Neural cell (in vitro differentiated cells): ENCODE measurements around the gene CCL28. TPM values are rescaled to one million over a fixed set of nuclear protein-coding genes. Genes with fewer than 3 reads are reported as not detected.
"Not testable (repeated sequence)": the region's sequence is repeated elsewhere in the genome, so short reads cannot be mapped to it uniquely, and the experiment has no call there.

Experiments
- H2AFZ ChIP-seq: fragments of 200-600, 300-800 bp; sonication (generic), shearing (Covaris generic); 2 replicates; pipeline ENCODE4 v1.6.0; 2014; ENCODE audit warnings: low read depth, mild to moderate bottlenecking, antibody characterized with exemption, low read length, moderate library complexity
- H3F3A ChIP-seq: fragments of 200-600 bp; shearing (Covaris generic); 2 replicates; pipeline ENCODE4 v1.6.1; 2016; ENCODE audit warnings: mild to moderate bottlenecking, moderate library complexity, mixed read lengths, antibody characterized with exemption, low read length; ENCODE audit not compliant: insufficient read depth, poor library complexity, severe bottlenecking
- H3K27ac ChIP-seq: fragments of 200-600, 300-800 bp; sonication (generic), shearing (Covaris generic); 2 replicates; pipeline ENCODE4 v1.5.1; 2014; ENCODE audit warnings: mild to moderate bottlenecking, low read length, moderate library complexity
- H3K27me3 ChIP-seq: fragments of 300-800, 200-600 bp; sonication (generic), shearing (Covaris generic); 2 replicates; pipeline ENCODE4 v1.6.0; 2014; ENCODE audit warnings: mild to moderate bottlenecking, low read depth, low read length, moderate library complexity; ENCODE audit not compliant: insufficient read depth
- H3K36me3 ChIP-seq: fragments of 300-800, 200-600 bp; sonication (generic), shearing (Covaris generic); 2 replicates; pipeline ENCODE4 v1.5.1; 2014; ENCODE audit warnings: mild to moderate bottlenecking, antibody characterized with exemption, low read length, moderate library complexity; ENCODE audit not compliant: insufficient read depth
- H3K4me2 ChIP-seq: fragments of 300-800, 200-600 bp; sonication (generic), shearing (Covaris generic); 2 replicates; pipeline ENCODE4 v1.6.0; 2014; ENCODE audit warnings: mild to moderate bottlenecking, low read length
- H3K4me3 ChIP-seq: fragments of 300-800, 200-600 bp; sonication (generic), shearing (Covaris generic); 2 replicates; pipeline ENCODE4 v1.5.1; 2014; ENCODE audit warnings: mild to moderate bottlenecking, low read length, moderate library complexity
- H3K79me2 ChIP-seq: fragments of 200-600 bp; shearing (Covaris generic); replicated peaks from 2 replicates; pipeline ENCODE4 v1.6.0; 2014; ENCODE audit warnings: mild to moderate bottlenecking, low read length, moderate library complexity; ENCODE audit not compliant: insufficient read depth
- H3K9ac ChIP-seq: fragments of 300-800, 200-600 bp; sonication (generic), shearing (Covaris generic); 2 replicates; pipeline ENCODE4 v1.6.1; 2016; ENCODE audit warnings: mild to moderate bottlenecking, low read length, mixed read lengths
- H3K9me2 ChIP-seq: fragments of 200-600 bp; shearing (Covaris generic); 2 replicates; pipeline ENCODE4 v1.6.1; 2016; ENCODE audit warnings: mild to moderate bottlenecking, low read length, mixed read lengths; ENCODE audit not compliant: insufficient read depth
- H3K9me3 ChIP-seq: fragments of 200-600, 300-800 bp; sonication (generic), shearing (Covaris generic); 2 replicates; pipeline ENCODE4 v1.6.1; 2016; ENCODE audit warnings: mild to moderate bottlenecking, mixed run types, low read length, moderate library complexity, mixed read lengths
- H4K20me1 ChIP-seq: fragments of 200-600 bp; shearing (Covaris generic); 2 replicates; pipeline ENCODE4 v1.6.1; 2016; ENCODE audit warnings: mild to moderate bottlenecking, mixed run types; ENCODE audit not compliant: insufficient read depth
- EP300 ChIP-seq: fragments of 450-650 bp; conservative IDR thresholded peaks from 2 replicates; pipeline ENCODE4 v1.6.1; 2014; ENCODE audit warnings: antibody characterized with exemption, mild to moderate bottlenecking, moderate library complexity; ENCODE audit not compliant: poor library complexity, severe bottlenecking
- EZH2 ChIP-seq: fragments of 200-600, 300-800 bp; shearing (Covaris generic), sonication (generic); IDR thresholded peaks from 2 replicates; pipeline ENCODE4 v1.6.1; 2014; ENCODE audit warnings: antibody characterized with exemption, low read length, borderline replicate concordance, mild to moderate bottlenecking; ENCODE audit not compliant: insufficient read depth, poor library complexity, severe bottlenecking
- MXI1 ChIP-seq: fragments of 450-650 bp; conservative IDR thresholded peaks from 2 replicates; pipeline ENCODE4 v1.6.1; 2014; ENCODE audit warnings: antibody characterized with exemption, mild to moderate bottlenecking; ENCODE audit not compliant: poor library complexity, severe bottlenecking
- POLR2AphosphoS5 ChIP-seq: IDR thresholded peaks from 2 replicates; pipeline ENCODE4 v1.6.1; 2012
- RAD21 ChIP-seq: fragments of 450-650 bp; conservative IDR thresholded peaks from 2 replicates; pipeline ENCODE4 v1.6.1; 2014; ENCODE audit warnings: antibody characterized with exemption, mild to moderate bottlenecking, moderate library complexity
- SMC3 ChIP-seq: fragments of 450-650 bp; conservative IDR thresholded peaks from 2 replicates; pipeline ENCODE4 v1.6.1; 2014; ENCODE audit warnings: antibody characterized with exemption, mild to moderate bottlenecking, moderate library complexity; ENCODE audit not compliant: poor library complexity
- TAF1 ChIP-seq: IDR thresholded peaks from 2 replicates; pipeline ENCODE4 v1.6.1; 2012; ENCODE audit warnings: low read depth
- polyA plus RNA-seq: library from polyadenylated mRNA; depleted of rRNA; stranded (reverse); fragments of >200 nt; gene quantifications from 2 replicates; pipeline ENCODE4 v1.2.3, GENCODE V29; 2014
- TF ChIP-seq, protein P1 (sequence below): fragments of 450-650 bp; IDR thresholded peaks from 2 replicates; pipeline ENCODE4 v1.5.1; 2014; ENCODE audit warnings: antibody characterized with exemption, mild to moderate bottlenecking, moderate library complexity; ENCODE audit not compliant: poor library complexity, severe bottlenecking
- TF ChIP-seq, protein P2 (sequence below): IDR thresholded peaks from 2 replicates; pipeline ENCODE4 v1.6.1; 2012; ENCODE audit warnings: borderline replicate concordance

The CCL28 gene
- polyA plus RNA-seq, 1 donor from 2014 or later: not detected

DNA sequence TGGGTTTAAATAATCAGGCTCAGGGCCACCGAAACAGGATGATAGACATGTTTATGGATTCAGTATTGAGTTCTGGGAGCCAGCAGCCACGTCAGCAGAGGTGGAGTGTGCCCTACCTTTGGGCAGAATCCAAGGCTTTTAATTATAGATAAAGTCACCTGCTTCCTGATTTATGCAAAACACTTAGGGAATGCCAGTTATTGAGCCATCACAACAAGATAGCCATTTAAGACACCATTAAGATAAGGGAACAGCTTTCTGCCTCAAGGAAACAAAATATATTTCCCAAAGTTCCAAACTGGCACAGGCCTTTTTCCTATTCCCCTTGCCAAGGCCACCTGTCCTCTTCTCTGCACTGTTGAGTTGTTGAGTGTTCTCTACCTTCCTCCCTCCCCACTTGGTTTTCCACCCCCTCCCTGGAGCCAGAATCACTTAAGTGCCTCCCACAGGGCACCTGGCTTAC lies 2.4 kb downstream of the CCL28 start:
- TF ChIP-seq, protein P1, sequence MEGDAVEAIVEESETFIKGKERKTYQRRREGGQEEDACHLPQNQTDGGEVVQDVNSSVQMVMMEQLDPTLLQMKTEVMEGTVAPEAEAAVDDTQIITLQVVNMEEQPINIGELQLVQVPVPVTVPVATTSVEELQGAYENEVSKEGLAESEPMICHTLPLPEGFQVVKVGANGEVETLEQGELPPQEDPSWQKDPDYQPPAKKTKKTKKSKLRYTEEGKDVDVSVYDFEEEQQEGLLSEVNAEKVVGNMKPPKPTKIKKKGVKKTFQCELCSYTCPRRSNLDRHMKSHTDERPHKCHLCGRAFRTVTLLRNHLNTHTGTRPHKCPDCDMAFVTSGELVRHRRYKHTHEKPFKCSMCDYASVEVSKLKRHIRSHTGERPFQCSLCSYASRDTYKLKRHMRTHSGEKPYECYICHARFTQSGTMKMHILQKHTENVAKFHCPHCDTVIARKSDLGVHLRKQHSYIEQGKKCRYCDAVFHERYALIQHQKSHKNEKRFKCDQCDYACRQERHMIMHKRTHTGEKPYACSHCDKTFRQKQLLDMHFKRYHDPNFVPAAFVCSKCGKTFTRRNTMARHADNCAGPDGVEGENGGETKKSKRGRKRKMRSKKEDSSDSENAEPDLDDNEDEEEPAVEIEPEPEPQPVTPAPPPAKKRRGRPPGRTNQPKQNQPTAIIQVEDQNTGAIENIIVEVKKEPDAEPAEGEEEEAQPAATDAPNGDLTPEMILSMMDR: no peak
- TF ChIP-seq RAD21 (no peak), MXI1 (no peak), POLR2AphosphoS5 (no peak), EP300 (no peak), TAF1 (no peak), SMC3 (no peak), EZH2 (no peak)
- TF ChIP-seq, protein P2, sequence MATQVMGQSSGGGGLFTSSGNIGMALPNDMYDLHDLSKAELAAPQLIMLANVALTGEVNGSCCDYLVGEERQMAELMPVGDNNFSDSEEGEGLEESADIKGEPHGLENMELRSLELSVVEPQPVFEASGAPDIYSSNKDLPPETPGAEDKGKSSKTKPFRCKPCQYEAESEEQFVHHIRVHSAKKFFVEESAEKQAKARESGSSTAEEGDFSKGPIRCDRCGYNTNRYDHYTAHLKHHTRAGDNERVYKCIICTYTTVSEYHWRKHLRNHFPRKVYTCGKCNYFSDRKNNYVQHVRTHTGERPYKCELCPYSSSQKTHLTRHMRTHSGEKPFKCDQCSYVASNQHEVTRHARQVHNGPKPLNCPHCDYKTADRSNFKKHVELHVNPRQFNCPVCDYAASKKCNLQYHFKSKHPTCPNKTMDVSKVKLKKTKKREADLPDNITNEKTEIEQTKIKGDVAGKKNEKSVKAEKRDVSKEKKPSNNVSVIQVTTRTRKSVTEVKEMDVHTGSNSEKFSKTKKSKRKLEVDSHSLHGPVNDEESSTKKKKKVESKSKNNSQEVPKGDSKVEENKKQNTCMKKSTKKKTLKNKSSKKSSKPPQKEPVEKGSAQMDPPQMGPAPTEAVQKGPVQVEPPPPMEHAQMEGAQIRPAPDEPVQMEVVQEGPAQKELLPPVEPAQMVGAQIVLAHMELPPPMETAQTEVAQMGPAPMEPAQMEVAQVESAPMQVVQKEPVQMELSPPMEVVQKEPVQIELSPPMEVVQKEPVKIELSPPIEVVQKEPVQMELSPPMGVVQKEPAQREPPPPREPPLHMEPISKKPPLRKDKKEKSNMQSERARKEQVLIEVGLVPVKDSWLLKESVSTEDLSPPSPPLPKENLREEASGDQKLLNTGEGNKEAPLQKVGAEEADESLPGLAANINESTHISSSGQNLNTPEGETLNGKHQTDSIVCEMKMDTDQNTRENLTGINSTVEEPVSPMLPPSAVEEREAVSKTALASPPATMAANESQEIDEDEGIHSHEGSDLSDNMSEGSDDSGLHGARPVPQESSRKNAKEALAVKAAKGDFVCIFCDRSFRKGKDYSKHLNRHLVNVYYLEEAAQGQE: no peak
- H3K4me2 ChIP-seq: no peak overlapping the region
- no peaks in the 10 kb centered on the region for H3K9me3 ChIP-seq
- H3K36me3 ChIP-seq: no peaks in the 10 kb centered on the region
- H3K27ac ChIP-seq: no peak overlapping the region
- H2AFZ ChIP-seq: no peak overlapping the region
- no peaks in the 10 kb centered on the region for H3F3A ChIP-seq
- no peaks in the 10 kb centered on the region for H3K27me3 ChIP-seq
- no peaks in the 10 kb centered on the region for H3K79me2 ChIP-seq
- H4K20me1 ChIP-seq: no peaks in the 10 kb centered on the region
- H3K4me3 ChIP-seq: no peak overlapping the region
- no peaks in the 10 kb centered on the region for H3K9me2 ChIP-seq
- no peak overlapping the region for H3K9ac ChIP-seq

DNA sequence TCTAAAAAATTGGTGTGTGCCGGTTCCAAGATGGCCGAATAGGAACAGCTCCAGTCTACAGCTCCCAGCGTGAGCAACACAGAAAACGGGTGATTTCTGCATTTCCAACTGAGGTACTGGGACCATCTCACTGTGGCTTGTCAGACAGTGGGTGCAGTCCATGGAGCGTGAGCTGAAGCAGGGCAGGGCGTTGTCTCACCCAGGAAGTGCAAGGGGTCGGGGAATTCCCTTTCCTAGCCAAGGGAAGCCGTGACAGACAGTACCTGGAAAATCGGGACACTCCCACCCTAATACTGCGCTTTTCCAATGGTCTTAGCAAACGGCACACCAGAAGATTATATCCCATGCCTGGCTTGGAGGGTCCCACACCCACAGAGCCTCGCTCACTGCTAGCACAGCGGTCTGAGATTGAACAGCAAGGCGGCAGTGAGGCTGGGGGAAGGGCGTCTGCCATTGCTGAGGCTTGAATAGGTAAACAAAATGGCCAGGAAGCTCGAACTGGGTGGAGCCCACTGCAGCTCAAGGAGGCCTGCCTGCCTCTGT lies 9.6 kb downstream of the CCL28 start:
- H3K27ac ChIP-seq, H3K36me3 ChIP-seq, H3K4me3 ChIP-seq, H3K9me3 ChIP-seq, H3K4me2 ChIP-seq, H3K9me2 ChIP-seq, H3K79me2 ChIP-seq, H3K27me3 ChIP-seq, H3K9ac ChIP-seq, H4K20me1 ChIP-seq, H3F3A ChIP-seq, H2AFZ ChIP-seq: not testable (repeated sequence)

DNA sequence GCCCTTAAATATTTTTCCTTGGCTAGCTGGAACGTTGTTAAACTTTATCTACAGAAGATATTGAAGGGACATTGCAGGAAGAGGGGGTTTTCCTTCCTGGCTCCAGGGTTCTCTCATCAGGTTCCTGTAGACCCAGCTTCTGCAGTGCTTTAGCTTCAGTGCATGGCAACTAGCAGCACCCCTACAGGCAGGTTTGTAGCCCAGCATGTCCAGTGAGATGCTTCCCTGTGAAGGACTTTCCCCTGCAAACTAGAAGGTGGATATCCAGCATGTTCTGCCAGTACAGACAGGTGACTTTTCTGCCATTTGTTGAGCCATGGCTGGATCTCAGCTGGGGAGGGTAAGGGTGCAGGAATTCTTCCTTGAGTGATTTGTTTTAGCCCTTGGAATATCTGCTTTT lies 10.4 kb downstream of the CCL28 start:
- H3F3A ChIP-seq: no peaks in the 10 kb centered on the region
- H2AFZ ChIP-seq: no peak overlapping the region
- H3K4me2 ChIP-seq: no peak overlapping the region
- H3K9me3 ChIP-seq: no peaks in the 10 kb centered on the region
- no peak overlapping the region for H3K27ac ChIP-seq
- no peaks in the 10 kb centered on the region for H4K20me1 ChIP-seq
- TF ChIP-seq MXI1 (no peak), RAD21 (no peak), SMC3 (no peak), TAF1 (no peak), EZH2 (no peak), EP300 (no peak), POLR2AphosphoS5 (no peak)
- TF ChIP-seq, protein P1: no peak
- TF ChIP-seq, protein P2: no peak
- H3K4me3 ChIP-seq: no peak overlapping the region
- H3K36me3 ChIP-seq: no peaks in the 10 kb centered on the region
- no peaks in the 10 kb centered on the region for H3K9me2 ChIP-seq
- H3K9ac ChIP-seq: no peak overlapping the region
- no peaks in the 10 kb centered on the region for H3K79me2 ChIP-seq
- no peaks in the 10 kb centered on the region for H3K27me3 ChIP-seq
